RCC 7860 (cell line): ENCODE results near the gene MTUS2.
"Not testable (repeated sequence)": the region's sequence is repeated elsewhere in the genome, so short reads cannot be mapped to it uniquely, and the experiment has no call there.

Source experiments
- DNase-seq: peaks from one replicate; pipeline ENCODE4 v3.0.0-alpha.2; 2015; ENCODE audit warnings: low spot score
- FAIRE-seq: peaks from 2 replicates; lab custom pipeline; 2012; peaks lifted over from hg19 to GRCh38; lab: Jason Lieb, UNC

Gene MTUS2

DNA sequence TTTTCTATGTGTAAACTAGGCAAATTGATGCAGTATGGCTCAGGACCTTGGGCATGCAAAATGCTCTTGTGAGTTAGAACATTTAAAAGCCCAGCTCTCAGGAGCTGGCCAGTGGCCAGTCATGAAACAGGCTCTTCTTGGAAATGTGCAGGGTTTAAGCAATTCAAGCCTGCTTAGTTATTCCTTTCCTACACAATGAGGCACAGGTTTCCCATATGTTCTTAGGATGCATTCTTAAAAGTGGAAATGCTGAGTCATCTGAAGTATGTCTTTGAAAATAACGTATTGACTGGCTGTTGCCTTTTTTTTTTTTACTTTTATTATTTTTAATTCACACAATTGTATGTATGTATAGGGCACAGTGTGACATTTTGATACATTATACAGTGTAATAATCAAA, 474.7 kb downstream of the MTUS2 start:
- DNase-seq (no peak), FAIRE-seq (no peak)

DNA sequence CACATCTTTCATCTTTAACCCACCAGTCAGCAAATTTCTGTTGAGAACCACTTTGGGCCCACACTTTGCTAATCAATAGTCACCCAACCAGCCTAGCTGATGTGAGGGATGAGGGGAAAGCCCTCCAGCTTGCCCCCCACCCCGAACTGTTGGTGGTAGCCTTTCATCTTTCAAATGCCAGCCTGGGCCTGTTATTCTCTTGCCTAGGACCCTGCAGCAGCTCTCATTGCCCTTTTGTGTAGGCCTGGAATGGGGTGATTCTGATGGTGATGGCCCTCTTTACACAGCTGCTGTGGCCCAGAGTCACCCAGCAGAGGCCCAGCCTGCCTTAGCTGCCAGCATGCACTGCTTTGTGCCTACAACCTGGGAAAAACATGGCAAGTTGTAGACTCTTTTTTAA, 480.9 kb downstream of the MTUS2 start:
- no peak for FAIRE-seq
- no peak for DNase-seq

DNA sequence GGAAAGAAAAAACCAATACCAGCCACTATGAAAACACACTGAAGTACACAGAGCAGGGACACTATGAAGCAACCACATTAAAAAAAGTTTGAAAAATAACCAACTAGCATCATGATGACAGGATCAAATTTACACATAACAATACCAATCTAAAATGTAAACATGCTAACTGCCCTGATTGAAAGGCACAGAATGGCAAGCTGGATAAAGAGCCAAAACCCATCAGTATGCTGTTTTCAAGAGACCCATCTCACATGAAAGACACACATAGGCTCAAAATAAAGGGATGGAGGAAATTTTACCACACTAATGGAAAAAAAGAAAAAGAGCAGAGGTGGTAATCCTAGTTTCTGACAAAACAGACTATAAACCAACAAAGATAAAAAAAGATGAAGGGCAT, 484.0 kb downstream of the MTUS2 start:
- FAIRE-seq (no peak), DNase-seq (no peak)

DNA sequence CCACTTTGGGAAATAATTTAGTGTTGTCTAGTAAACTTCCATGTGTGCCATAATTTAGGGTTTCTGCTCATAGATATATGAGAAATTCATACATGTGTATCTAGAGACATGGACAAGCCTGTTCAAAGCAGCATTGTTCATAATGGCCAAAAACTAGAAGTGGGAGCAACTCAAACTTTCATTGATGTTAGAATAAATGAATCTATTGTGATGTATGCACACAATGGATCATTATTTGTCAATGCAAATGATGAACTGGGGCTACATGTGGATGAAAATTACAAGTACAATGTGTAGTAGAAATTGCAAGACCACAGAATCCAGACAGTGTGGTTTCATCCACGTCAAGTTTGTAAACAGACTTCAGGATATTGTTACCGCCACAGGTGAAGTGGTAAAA, 490.7 kb downstream of the MTUS2 start:
- no peak for DNase-seq
- FAIRE-seq: no peak

DNA sequence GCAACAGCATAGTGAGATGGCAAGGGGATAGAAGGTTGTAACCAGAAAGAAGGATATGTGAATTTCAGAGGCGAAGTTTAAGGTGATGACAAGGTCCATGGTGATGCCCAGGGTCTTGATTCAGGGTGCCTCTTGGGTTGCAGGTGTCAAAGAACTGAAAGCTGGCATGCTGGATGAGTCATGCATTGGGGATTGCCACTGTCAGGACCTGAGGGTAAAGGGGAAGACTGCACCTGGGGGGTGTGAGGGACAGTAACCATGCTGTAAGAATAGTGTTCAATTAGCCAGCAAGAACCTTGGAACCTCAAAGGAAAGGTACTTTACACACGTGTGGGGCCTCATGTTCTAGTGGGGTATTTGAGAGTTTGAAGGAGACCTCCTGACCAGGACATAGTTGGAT, 495.7 kb downstream of the MTUS2 start:
- FAIRE-seq (no peak), DNase-seq (no peak)

GRCh38 chr13:29317828-29318227, 497.7 kb downstream of the MTUS2 start:
- DNase-seq (no peak), FAIRE-seq (no peak)

GRCh38 chr13:29318741-29319140, 498.6 kb downstream of the MTUS2 start:
- FAIRE-seq (no peak), DNase-seq (no peak)

GRCh38 chr13:29319451-29319850, 499.3 kb downstream of the MTUS2 start:
- FAIRE-seq (no peak), DNase-seq (no peak)

- no peak for DNase-seq
- FAIRE-seq: no peak
Measured at GRCh38 chr13:29323954-29324353, 503.8 kb downstream of the MTUS2 start.

GRCh38 chr13:29324601-29325000, 504.5 kb downstream of the MTUS2 start:
- no peak for FAIRE-seq
- DNase-seq: no peak

DNA sequence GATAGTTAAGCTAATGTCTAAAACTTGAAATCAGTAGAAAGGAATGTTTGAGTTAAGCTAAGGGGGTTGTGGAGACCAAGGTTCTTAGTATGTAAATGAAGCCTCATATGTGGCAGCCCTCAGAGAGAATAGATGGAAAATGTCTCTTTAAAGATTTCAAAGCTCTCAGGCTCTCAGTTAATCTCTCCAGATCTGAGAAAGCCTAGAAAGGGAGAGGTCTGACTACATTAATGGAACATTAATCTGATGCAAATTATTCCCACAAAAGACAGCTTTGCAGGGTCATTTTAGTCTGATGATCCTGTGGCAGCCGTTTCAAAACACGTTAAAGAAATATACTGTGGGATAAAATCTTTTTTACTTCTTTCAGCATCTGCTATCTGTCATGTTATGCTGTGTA, 508.4 kb downstream of the MTUS2 start:
- no peak for FAIRE-seq
- DNase-seq: no peak

- FAIRE-seq (no peak), DNase-seq (no peak)
Measured at GRCh38 chr13:29336356-29336755, 516.2 kb downstream of the MTUS2 start.

DNA sequence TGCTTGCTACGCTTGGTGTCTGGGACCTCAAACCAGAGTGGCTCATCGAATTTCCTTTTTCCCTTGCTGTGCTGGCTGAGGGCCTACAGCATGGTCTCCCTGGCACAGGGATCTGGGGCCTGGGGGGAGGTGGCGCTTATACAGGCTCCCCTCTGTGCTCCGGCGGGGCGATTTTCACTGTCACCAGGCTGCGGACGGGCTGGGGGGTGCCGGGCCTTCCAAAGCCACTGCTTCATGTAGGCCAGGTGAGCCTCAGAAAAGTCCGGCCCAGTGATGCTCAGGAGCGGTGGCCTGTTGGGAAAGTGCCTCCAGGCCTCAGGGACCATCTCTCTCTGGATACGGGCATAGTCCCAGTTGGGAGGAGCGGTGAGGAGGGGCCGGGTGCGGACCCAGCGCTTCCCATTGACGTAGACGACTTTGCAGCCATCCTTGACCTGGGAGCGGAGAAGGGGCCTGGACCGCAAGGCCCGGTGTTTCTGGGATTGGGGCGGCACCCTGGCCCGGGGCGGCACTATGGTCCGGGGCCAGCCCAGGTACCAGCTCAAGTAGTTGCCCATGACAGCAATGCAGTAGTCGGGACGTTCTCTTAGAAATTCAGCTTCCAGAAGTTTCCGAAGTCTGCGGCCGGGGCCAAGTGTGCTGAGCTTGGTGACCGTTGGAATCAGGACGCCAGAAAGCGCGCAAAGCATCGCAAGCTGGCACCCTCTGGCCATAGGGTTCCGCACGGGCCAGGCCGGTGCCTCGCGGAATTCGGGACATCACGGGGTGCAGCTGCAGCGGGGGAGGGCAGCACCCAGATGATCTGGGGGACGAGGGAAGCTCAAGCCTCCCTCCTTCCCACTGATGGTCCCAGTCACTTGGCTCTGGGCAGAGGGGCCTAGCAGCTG, 519.5 kb downstream of the MTUS2 start:
- no peak for DNase-seq
- no peak for FAIRE-seq

- FAIRE-seq: not testable (repeated sequence)
Measured at GRCh38 chr13:29345860-29346582, 525.9 kb downstream of the MTUS2 start.

GRCh38 chr13:29355029-29355428, 534.9 kb downstream of the MTUS2 start:
- FAIRE-seq: no peak

More at GRCh38 chr13:29345860-29346582, 525.9 kb downstream of the MTUS2 start:
- DNase-seq: not testable (repeated sequence)

GRCh38 chr13:29359181-29359580, 539.0 kb downstream of the MTUS2 start:
- DNase-seq: no peak
- FAIRE-seq: no peak

More at GRCh38 chr13:29355029-29355428, 534.9 kb downstream of the MTUS2 start:
- no peak for DNase-seq

DNA sequence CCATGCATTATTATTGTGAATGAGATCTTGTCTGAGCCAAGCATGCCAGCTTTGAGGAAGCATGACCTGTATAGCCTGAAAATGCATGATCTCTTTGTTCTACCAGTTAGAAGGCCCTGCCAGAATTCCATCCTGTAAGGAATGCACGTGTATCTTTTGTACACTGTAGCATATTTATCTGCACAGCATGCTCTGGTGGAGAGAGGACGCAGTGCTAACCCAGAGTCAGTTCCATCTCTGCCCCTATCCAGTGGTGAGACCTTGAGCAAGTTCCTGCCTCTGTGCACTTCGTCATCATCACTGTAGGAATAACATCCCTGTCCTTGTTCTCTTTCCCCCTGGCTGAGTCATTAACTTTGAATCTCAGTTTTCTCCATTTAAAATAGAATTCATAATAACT, 541.6 kb downstream of the MTUS2 start:
- FAIRE-seq (no peak), DNase-seq (no peak)

GRCh38 chr13:29362849-29363604, 542.9 kb downstream of the MTUS2 start:
- no peak for FAIRE-seq
- peak; percentile 8 for DNase-seq

GRCh38 chr13:29369060-29369743, 549.1 kb downstream of the MTUS2 start:
- peak; percentile 6 for DNase-seq
- FAIRE-seq: no peak

- no peak for DNase-seq
- FAIRE-seq: no peak
Measured at GRCh38 chr13:29379281-29379680, 559.1 kb downstream of the MTUS2 start.

DNA sequence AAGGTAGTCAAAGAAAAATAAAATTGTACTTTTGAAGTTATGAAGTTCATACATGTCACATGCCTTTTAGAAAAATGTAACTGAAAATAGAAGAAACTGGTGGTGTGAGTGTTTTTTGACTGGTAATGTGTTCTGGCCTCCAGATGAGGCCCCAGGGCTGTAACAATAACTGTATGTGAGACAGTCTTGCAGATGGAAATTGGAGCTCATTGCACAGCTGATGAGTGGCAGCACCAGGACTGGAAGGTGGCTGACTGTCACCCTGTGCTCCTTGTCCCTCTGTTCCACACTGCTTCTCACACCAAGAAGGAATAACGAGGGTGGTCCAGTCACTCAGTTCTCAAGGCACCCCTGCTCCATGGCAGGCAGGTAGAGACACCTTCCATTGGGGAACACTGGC, 559.7 kb downstream of the MTUS2 start:
- FAIRE-seq: no peak
- DNase-seq: no peak
